SK-N-SH treated with all-trans-retinoic acid at 6 μM for 48 hours (cell line): ENCODE measurements around the gene RBFOX1.

Experiments used
- ATAC-seq: fragments of 200-7000 bp; cut with Tn5 transposase; 3 replicates; pipeline ENCODE4 v1.9.1; 2020; ENCODE audit warnings: mild to moderate bottlenecking, moderate library complexity
- ARNTL ChIP-seq: fragments of 450-650 bp; formaldehyde crosslinking; IDR thresholded peaks from 2 replicates; pipeline ENCODE4 v1.5.0; 2020; ENCODE audit warnings: low read depth, mild to moderate bottlenecking, moderate library complexity, borderline replicate concordance
- BACH2 ChIP-seq: fragments of 250-450 bp; sonication (Bioruptor Pico); IDR thresholded peaks from 2 replicates; pipeline ENCODE4 v1.9.0; 2021; ENCODE audit warnings: mild to moderate bottlenecking, borderline replicate concordance
- CREB5 ChIP-seq: fragments of 250-450 bp; sonication (Bioruptor Pico); IDR thresholded peaks from 2 replicates; pipeline ENCODE4 v1.5.1; 2020; ENCODE audit warnings: low read depth, mild to moderate bottlenecking, moderate library complexity
- CSDC2 ChIP-seq: fragments of 250-450 bp; sonication (Bioruptor Pico); IDR thresholded peaks from 2 replicates; pipeline ENCODE4 v1.5.0; 2020; ENCODE audit warnings: mild to moderate bottlenecking, moderate library complexity
- CSRNP3 ChIP-seq: fragments of 250-450 bp; sonication (Bioruptor Pico); IDR thresholded peaks from 2 replicates; pipeline ENCODE4 v1.5.1; 2021; ENCODE audit warnings: mild to moderate bottlenecking, moderate library complexity
- GLIS3 ChIP-seq: fragments of 250-450 bp; sonication (Bioruptor Pico); IDR thresholded peaks from 2 replicates; pipeline ENCODE4 v1.5.0; 2020; ENCODE audit warnings: mild to moderate bottlenecking, moderate library complexity
- ISL1 ChIP-seq: fragments of 250-450 bp; sonication (Bioruptor Pico); IDR thresholded peaks from 2 replicates; pipeline ENCODE4 v2.1.2; 2022; ENCODE audit warnings: mild to moderate bottlenecking, moderate library complexity
- OSR1 ChIP-seq: fragments of 250-450 bp; sonication (Bioruptor Pico); IDR thresholded peaks from 2 replicates; pipeline ENCODE4 v1.8.0; 2022; ENCODE audit warnings: moderate library complexity, mild to moderate bottlenecking, inconsistent platforms
- PATZ1 ChIP-seq: fragments of 250-450 bp; sonication (Bioruptor Pico); IDR thresholded peaks from 2 replicates; pipeline ENCODE4 v1.8.0; 2020; ENCODE audit warnings: mild to moderate bottlenecking, moderate library complexity, borderline replicate concordance
- POU6F1 ChIP-seq: fragments of 250-450 bp; sonication (Bioruptor Pico); IDR thresholded peaks from 2 replicates; pipeline ENCODE4 v1.8.0; 2021; ENCODE audit warnings: low read depth, mild to moderate bottlenecking, moderate library complexity, borderline replicate concordance
- PPARA ChIP-seq: fragments of 250-450 bp; sonication (Bioruptor Pico); IDR thresholded peaks from 2 replicates; pipeline ENCODE4 v1.5.0; 2020; ENCODE audit warnings: mild to moderate bottlenecking, borderline replicate concordance
- RARB ChIP-seq: fragments of 250-450 bp; sonication (Bioruptor Pico); IDR thresholded peaks from 2 replicates; pipeline ENCODE4 v1.8.0; 2021; ENCODE audit warnings: mild to moderate bottlenecking, moderate library complexity
- SNAI2 ChIP-seq: fragments of 250-450 bp; sonication (Bioruptor Pico); IDR thresholded peaks from 2 replicates; pipeline ENCODE4 v1.5.0; 2020; ENCODE audit warnings: mild to moderate bottlenecking, moderate library complexity
- TCF4 ChIP-seq: fragments of 250-450 bp; sonication (Bioruptor Pico); IDR thresholded peaks from 2 replicates; pipeline ENCODE4 v1.8.0; 2021; ENCODE audit warnings: mild to moderate bottlenecking, moderate library complexity, borderline replicate concordance
- TOX ChIP-seq: fragments of 250-450 bp; sonication (Bioruptor Pico); IDR thresholded peaks from 2 replicates; pipeline ENCODE4 v1.8.0; 2021; ENCODE audit warnings: mild to moderate bottlenecking, moderate library complexity, borderline replicate concordance
- ZFP3 ChIP-seq: fragments of 250-450 bp; sonication (Bioruptor Pico); IDR thresholded peaks from 2 replicates; pipeline ENCODE4 v1.5.0; 2020; ENCODE audit warnings: mild to moderate bottlenecking, moderate library complexity
- ZNF565 ChIP-seq: fragments of 450-650 bp; formaldehyde crosslinking; conservative IDR thresholded peaks from 2 replicates; pipeline ENCODE4 v1.5.0; 2020; ENCODE audit warnings: low read depth, mild to moderate bottlenecking, moderate library complexity
- ZNF8 ChIP-seq: fragments of 450-650 bp; formaldehyde crosslinking; IDR thresholded peaks from 2 replicates; pipeline ENCODE4 v1.5.0; 2020; ENCODE audit warnings: mild to moderate bottlenecking, moderate library complexity

The RBFOX1 gene

GRCh38 chr16:7362231-7362630, 29.6 kb downstream of the RBFOX1 start (continued):
- no peak for TF ChIP-seq SNAI2
- no peak for TF ChIP-seq TCF4 (CRISPR knock-in tag)
- no peak for TF ChIP-seq TOX (CRISPR knock-in tag)
- TF ChIP-seq ARNTL = no peak
- TF ChIP-seq ZNF8 (CRISPR knock-in tag) = no peak
- TF ChIP-seq PATZ1 (CRISPR knock-in tag) = no peak
- TF ChIP-seq ISL1 = no peak
- TF ChIP-seq RARB (CRISPR knock-in tag) = no peak
- TF ChIP-seq CSRNP3 (CRISPR knock-in tag) = no peak
- no peak for TF ChIP-seq ZNF565
- TF ChIP-seq GLIS3 = no peak
- TF ChIP-seq, all 23 proteins: peak for 0

GRCh38 chr16:7363422-7364417, 31.1 kb downstream of the RBFOX1 start:
- no peak for TF ChIP-seq OSR1 (CRISPR knock-in tag)
- TF ChIP-seq TCF4 (CRISPR knock-in tag) = peak; percentile 39; the same call in 1 of the 2 replicates
- no peak for ATAC-seq

- TF ChIP-seq ZNF8 (CRISPR knock-in tag) (no peak), OSR1 (CRISPR knock-in tag) (no peak)
- ATAC-seq = no peak
Observed at GRCh38 chr16:7366041-7366440, 33.4 kb downstream of the RBFOX1 start.

- ATAC-seq = no peak
- no peak for TF ChIP-seq ZNF8 (CRISPR knock-in tag)
- no peak for TF ChIP-seq POU6F1 (CRISPR knock-in tag)
- TF ChIP-seq ARNTL = no peak
- TF ChIP-seq OSR1 (CRISPR knock-in tag) = no peak
- no peak for TF ChIP-seq TCF4 (CRISPR knock-in tag)
- no peak for TF ChIP-seq TOX (CRISPR knock-in tag)
- no peak for TF ChIP-seq ZFP3 (CRISPR knock-in tag)
- no peak for TF ChIP-seq PPARA (CRISPR knock-in tag)
- TF ChIP-seq PATZ1 (CRISPR knock-in tag) = no peak
- TF ChIP-seq ZNF565 = no peak
- no peak for TF ChIP-seq SNAI2
- no peak for TF ChIP-seq GLIS3
- TF ChIP-seq CSDC2 = no peak
- no peak for TF ChIP-seq BACH2 (CRISPR knock-in tag)
- no peak for TF ChIP-seq RARB (CRISPR knock-in tag)
- TF ChIP-seq CSRNP3 (CRISPR knock-in tag) = no peak
- TF ChIP-seq CREB5 (CRISPR knock-in tag) = no peak
Observed at GRCh38 chr16:7366993-7367880, 34.6 kb downstream of the RBFOX1 start.
